Kidney glomerular epithelial cell (primary cell): ENCODE data around the gene LMBR1.

Source experiments
- DNase-seq: peaks from one replicate; lab custom pipeline; 2025; lab: John Stamatoyannopoulos, UW

LMBR1 gene

GRCh38 chr7:156793334-156793733 is 99.6 kb downstream of the LMBR1 start:
- DNase-seq, result no peak

- DNase-seq, result no peak
Observed at GRCh38 chr7:156792611-156793010, 100.4 kb downstream of the LMBR1 start.

DNA sequence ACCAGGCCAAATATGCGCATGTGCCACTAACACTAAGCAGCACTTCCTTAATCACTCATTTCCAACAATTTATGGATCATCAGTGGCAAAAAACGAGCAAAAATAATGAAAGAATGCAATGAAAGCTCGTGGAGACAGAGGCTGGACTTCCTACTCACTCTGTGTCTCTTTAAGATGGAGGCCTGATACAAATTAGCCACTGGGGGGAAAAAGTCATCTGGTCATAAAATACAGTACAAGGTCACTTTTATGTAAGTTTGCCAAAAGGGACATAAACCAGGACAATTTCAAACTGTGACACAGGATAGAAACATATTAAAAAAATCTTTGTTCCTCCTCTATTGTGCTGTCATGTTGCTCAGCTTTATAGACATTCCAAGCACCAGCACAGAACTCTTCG is 101.7 kb downstream of the LMBR1 start:
- no peak for DNase-seq

DNA sequence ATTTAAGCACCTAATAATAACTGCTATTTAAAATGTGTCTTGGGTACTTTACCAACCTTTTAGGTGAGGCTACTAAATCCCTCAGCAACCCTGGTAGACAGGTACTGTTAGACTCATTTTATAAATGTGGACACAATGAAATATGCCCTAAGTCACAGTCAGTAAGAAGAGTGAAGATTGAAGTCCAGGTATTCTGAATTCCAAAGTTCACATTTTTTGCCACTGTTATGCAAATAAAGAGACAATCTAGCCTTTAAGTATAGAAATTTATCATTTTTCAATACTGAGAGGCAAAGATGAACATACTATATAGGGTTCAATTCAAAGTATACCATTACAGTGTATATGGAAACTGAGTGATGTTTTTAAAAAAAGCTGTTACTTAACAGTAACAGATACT is 102.7 kb downstream of the LMBR1 start:
- DNase-seq, result no peak

- no peak for DNase-seq
Observed at GRCh38 chr7:156785998-156786543, 106.9 kb downstream of the LMBR1 start.

DNA sequence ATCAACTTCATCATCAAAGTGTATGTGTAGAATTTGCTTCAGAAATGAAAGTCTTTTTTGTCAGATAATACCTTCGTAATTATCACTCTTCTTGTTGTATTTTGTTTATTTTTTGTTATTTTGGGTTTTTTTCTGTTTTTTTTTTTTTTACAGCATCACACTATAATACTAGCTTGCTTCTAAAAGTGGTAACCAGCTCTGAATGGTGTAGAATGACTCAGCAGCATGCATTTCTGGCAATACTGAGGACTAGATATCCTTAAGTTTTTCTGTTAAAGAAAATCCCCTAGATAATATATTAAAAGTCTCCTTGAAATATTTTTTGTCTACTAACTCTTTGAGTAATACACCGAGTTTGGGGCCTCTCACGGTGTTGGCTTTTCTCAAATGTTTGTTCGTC is 109.1 kb downstream of the LMBR1 start:
- no peak for DNase-seq

GRCh38 chr7:156781972-156782371 is 111.0 kb downstream of the LMBR1 start:
- DNase-seq, result no peak

DNA sequence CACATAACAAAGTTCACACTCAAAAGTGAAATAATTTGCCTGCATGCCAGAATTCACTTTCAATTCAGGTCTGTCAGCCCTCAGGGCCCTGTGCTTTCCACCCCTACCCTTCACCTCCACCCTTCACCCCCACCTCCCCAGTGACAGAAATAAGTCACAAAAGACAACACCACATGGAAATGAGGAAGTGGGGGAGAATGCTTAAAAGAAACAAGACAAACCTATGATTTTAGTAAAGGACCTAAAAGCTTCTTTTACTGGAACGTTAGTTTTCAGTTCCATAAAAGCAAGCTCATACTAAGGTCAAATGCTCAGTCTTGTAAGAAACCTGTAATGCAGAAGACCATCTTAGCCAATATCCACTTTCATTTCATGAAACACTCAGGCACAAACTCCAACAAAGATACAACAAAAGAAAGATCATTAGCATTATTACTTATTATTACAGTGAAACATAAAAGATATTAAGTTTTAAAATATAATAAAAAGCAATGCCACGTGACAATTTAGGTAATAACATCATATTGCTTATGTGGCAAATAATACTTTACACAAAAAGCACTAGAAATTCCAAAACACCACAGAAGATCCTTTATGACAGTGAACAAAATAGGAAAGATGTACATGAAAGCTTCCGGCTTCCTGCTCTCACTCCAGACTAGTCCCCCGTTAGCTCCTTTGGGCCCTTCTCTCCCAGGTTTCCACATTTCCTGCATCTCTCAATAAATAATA is 112.1 kb downstream of the LMBR1 start:
- DNase-seq, result no peak

GRCh38 chr7:156778668-156779067 is 114.3 kb downstream of the LMBR1 start:
- DNase-seq, result no peak

DNA sequence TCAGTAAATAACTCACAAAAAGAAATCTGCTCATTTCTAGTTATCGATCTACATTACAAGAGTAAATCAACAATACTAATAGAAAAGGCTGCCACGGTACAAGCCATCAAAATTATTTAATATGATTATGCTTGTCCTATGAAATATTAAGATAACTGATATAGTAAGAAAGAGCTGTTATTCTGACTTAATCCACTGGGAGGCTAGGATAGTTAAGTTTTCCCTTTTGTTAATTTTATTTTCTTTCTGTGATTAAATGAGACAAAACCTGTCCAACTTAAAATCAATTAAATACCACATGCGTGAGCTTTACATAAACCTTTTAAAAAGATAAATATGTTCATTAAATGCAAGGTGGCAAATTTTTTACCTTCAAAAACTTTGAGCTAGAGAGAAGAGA is 114.8 kb downstream of the LMBR1 start:
- no peak for DNase-seq

DNA sequence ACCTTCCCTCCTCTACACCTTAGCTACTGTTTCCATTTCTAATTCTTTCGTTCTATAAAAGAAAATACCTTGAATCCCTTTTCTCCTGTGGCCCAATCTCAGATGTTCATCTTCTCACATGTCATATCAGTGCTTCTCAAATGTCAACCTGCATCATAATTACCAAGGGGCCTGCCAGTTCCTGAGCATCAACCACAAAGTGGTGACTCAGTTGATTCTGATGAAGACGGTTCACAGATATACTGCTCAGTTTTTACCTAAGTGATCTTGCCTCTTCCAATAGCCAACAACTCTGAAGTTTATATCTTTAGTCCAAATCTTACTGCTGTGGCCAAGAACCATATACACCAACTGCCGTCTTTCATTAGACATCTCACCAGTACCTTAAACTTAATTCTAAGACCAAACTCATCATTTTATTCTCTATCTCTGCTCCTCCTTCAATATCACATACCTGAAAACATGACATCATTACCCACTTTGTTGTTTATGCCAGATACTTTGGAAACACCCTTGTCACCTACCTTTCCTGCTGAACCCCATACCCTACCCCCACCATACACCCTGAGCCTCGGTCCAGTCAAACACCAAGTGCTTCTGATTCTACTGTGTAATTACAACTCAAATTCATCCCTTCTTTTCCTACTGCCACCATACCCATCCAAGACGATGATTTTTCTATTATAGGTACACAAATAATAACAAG is 115.5 kb downstream of the LMBR1 start:
- DNase-seq, result no peak

GRCh38 chr7:156776527-156776926 is 116.5 kb downstream of the LMBR1 start:
- DNase-seq, result no peak

DNA sequence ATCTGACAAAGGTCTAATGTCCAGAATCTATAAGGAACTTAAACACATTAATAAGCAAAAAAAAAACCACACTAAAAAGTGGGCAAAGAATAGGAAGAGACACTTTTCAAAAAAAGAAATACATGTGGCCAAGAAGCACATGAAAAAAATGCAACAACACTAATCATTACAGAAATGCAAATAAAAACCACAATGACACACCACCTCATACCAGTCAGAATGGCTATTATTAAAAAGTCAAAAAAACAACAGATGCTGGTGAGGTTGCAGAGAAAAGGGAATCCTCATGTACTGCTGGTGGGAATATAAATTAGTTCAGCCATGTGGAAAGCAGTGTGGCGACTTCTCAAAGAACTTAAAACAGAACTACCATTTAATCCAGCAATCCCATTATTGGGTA is 119.0 kb downstream of the LMBR1 start:
- DNase-seq, result no peak

- DNase-seq, result no peak
Observed at GRCh38 chr7:156772725-156773124, 120.3 kb downstream of the LMBR1 start.

GRCh38 chr7:156768698-156769472 is 124.1 kb downstream of the LMBR1 start:
- no peak for DNase-seq

GRCh38 chr7:156766666-156767065 is 126.3 kb downstream of the LMBR1 start:
- DNase-seq, result no peak

GRCh38 chr7:156765901-156766656 is 126.9 kb downstream of the LMBR1 start:
- no peak for DNase-seq

- DNase-seq, result no peak
Observed at GRCh38 chr7:156764766-156765165, 128.2 kb downstream of the LMBR1 start.

DNA sequence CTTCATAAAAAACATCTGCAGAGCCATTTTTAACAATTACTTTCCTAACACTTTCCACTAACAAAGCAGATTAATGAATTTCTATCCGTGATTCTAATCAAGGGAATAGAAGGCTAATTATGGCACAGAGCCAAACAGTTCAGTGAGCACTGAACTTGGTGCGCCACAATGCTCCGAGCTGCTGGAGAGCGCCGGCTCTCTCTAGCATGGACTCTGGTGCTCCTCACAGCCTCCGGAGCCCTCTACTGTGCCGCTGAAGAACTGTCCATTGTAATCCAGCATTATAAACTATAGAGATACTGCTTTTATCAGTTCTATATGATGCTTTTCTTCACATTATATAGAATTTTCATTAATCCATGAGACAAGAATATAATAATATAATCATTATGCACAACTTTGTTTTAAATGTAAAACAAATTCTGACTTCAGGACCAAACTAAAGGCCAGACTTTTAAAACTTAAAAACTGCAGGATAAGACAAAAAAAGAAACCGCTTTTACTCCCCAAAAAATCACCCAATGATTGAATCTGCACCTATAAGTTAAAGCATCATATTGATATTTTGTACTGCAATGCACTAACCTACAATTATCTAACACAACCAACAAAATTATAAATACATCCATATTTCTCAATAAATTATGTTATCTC is 128.8 kb downstream of the LMBR1 start:
- peak; percentile 65 for DNase-seq

DNA sequence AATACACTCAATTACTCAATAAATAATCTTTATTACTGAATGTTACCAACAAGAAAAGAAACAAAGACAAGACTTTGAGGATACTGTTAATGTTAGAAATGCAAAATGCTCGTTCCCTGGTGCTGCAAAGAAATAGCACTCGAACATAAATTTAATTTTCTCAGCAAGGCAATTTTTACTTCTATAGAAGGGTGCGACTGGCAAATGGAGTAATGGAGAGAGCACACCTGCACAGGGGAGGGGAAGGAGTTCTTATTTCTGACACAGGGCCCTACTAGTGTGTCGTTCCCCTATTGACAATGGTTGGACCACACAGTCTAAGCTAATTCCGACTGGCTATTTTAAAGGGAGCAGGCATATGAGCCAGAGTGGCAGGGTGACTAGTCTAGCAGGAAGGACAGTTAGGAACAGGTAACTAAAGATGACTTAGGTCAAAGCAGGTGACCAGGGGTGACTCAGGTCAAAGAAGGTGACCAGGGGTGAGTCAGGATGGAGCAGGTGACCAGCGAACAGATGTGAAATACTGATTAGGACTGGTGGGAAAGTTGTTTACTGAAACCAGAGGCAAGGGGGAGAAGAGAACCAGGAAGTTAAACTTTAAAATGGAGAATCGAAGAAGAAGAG is 133.3 kb downstream of the LMBR1 start:
- DNase-seq, result no peak

DNA sequence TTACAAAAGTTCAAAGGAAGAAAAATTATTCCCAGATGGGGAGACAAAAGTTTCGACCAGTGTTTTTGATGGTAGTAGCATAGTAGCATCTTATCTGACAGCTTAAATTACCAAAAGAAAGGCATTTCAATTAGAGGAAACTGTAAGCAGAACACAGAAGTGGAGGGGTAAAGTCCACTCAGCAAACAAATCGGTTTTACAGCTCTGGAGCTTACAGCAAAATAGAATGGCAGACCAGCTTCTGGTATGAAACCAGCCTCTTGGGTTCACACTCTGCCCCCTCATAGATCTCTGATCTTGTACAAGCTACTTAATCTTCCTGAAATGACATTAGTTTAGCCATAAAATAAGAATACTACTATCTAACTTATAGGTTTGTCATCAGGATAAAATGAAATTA is 133.8 kb downstream of the LMBR1 start:
- DNase-seq, result no peak
